ENCODE measurements around the gene UCP1.

DNA sequence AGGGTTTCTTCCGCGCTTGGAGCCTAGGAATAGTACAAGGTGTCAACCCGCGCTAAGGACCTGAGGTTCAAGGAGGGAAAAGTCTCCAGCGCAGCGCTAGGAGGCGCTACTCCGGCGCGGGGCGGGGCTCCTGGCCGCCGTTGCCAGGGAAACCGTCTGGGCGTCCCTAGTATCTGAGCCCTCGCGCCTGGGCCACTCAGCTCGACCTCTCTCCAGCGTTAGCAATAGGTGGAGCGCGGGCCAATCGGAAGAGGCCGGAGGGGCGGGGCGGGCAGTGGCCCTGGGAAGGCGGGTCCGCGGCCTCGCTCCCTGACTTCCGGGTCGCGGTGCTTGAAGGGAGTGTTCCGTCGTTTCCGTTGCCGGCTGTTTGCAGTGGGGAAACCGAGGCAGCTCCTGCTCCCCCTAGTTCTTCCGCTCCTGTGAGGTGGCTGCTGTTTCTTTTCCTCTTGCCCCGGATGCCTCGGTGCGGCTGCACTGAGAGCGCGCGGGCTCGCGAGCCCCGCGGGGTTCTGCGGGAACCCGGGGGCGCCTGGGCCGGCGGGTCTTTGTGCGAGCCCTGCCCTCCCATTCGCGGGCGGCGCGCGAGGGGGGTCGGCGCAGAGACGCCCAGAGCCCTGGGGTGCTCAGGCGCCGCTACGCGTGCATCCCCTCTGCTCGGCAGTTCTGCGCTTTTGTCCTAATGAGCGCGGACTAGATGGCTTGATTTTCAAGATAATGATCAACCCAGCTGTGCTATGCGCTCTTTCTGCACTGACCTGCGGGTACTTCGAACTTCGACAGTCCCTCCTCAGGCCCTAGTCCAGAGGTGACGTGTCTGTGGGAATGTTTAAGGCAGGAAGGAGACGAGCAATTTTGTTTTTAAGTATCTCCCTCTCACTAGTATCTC is 44.7 kb downstream of the UCP1 start, which contains the start of gene ELMOD2:
- TF ChIP-seq, protein P1, sequence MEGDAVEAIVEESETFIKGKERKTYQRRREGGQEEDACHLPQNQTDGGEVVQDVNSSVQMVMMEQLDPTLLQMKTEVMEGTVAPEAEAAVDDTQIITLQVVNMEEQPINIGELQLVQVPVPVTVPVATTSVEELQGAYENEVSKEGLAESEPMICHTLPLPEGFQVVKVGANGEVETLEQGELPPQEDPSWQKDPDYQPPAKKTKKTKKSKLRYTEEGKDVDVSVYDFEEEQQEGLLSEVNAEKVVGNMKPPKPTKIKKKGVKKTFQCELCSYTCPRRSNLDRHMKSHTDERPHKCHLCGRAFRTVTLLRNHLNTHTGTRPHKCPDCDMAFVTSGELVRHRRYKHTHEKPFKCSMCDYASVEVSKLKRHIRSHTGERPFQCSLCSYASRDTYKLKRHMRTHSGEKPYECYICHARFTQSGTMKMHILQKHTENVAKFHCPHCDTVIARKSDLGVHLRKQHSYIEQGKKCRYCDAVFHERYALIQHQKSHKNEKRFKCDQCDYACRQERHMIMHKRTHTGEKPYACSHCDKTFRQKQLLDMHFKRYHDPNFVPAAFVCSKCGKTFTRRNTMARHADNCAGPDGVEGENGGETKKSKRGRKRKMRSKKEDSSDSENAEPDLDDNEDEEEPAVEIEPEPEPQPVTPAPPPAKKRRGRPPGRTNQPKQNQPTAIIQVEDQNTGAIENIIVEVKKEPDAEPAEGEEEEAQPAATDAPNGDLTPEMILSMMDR (IDR thresholded peaks at IDR 0.05): peak; percentile 99
- no peak for TF ChIP-seq ZFX (IDR thresholded peaks at IDR 0.05; ENCODE audit: borderline replicate concordance)
